SU-DHL-6 (cell line): Measurements from ENCODE around the gene PACSIN3.
"Not testable (repeated sequence)": the region's sequence is repeated elsewhere in the genome, so short reads cannot be mapped to it uniquely, and the experiment has no call there.

Source experiments
- CTCF ChIP-seq: fragments of 200-600 bp; sonication (generic); IDR thresholded peaks from one replicate; pipeline ENCODE4 v1.5.1; 2017; ENCODE audit warnings: antibody characterized with exemption, mild to moderate bottlenecking, low read length, moderate library complexity; ENCODE audit not compliant: insufficient read depth, poor library complexity, severe bottlenecking
- EZH2phosphoT487 ChIP-seq: fragments of 200-600 bp; sonication (generic), shearing (Covaris generic); conservative IDR thresholded peaks from 2 replicates; pipeline ENCODE4 v1.6.1; 2018; ENCODE audit warnings: mild to moderate bottlenecking, antibody characterized with exemption, low read length, moderate library complexity, mixed read lengths

GRCh38 chr11:47208008-47208552, 21.8 kb upstream of the PACSIN3 start:
- not testable (repeated sequence) for TF ChIP-seq CTCF, EZH2phosphoT487
